ENCODE data around the gene CRADD. TPM values are rescaled to one million over a fixed set of nuclear protein-coding genes. Genes with fewer than 3 reads are reported as not detected.
A peak's percentile ranks its signal among the peaks of the same experiment; 100 is the strongest.
"Not testable (repeated sequence)": the region's sequence is repeated elsewhere in the genome, so short reads cannot be mapped to it uniquely, and the experiment has no call there.

Gene CRADD
- total RNA-seq, 4 donors from 2014 or later, result 51.0 to 86.3 (median 56.6) TPM

DNA sequence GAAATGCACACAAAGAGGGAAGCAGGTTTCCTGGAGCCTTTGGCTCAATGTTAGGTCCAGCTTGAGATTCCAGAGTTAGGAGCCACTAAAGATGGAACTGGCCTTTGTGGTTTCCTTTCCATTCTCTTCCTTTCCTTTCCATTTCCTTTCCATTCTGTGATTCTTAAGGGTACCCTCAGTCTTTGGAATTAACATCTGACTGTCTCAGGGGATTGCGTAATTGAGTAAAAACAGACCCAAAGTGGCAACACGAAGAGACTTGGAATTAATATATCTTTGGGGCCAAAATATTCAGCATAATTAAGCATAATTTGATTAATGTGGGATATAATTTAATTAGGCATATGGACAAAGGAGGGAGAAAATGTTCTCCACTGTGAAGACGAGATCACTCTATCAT lies 205.6 kb downstream of the CRADD start:
- 87 to 91% methylated on average over 3 of the region's 3 CpGs for WGBS, 2 donors
- TF ChIP-seq, protein P1, sequence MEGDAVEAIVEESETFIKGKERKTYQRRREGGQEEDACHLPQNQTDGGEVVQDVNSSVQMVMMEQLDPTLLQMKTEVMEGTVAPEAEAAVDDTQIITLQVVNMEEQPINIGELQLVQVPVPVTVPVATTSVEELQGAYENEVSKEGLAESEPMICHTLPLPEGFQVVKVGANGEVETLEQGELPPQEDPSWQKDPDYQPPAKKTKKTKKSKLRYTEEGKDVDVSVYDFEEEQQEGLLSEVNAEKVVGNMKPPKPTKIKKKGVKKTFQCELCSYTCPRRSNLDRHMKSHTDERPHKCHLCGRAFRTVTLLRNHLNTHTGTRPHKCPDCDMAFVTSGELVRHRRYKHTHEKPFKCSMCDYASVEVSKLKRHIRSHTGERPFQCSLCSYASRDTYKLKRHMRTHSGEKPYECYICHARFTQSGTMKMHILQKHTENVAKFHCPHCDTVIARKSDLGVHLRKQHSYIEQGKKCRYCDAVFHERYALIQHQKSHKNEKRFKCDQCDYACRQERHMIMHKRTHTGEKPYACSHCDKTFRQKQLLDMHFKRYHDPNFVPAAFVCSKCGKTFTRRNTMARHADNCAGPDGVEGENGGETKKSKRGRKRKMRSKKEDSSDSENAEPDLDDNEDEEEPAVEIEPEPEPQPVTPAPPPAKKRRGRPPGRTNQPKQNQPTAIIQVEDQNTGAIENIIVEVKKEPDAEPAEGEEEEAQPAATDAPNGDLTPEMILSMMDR (IDR thresholded peaks at IDR 0.05), result no peak
- TF ChIP-seq POLR2A (IDR thresholded peaks at IDR 0.05), result no peak
- TF ChIP-seq EP300 (IDR thresholded peaks at IDR 0.05), result no peak
- H3K9me3 ChIP-seq, result no peaks in the 10 kb centered on the region
- no peak overlapping the region for H3K27ac ChIP-seq
- H3K36me3 ChIP-seq, result no peaks in the 10 kb centered on the region
- no peaks in the 10 kb centered on the region for H3K27me3 ChIP-seq
- no peak for DNase-seq (ENCODE audit: low spot score in 2 of 2)
- H3K4me1 ChIP-seq, result no peaks in the 10 kb centered on the region
- no peak overlapping the region for H3K4me3 ChIP-seq

DNA sequence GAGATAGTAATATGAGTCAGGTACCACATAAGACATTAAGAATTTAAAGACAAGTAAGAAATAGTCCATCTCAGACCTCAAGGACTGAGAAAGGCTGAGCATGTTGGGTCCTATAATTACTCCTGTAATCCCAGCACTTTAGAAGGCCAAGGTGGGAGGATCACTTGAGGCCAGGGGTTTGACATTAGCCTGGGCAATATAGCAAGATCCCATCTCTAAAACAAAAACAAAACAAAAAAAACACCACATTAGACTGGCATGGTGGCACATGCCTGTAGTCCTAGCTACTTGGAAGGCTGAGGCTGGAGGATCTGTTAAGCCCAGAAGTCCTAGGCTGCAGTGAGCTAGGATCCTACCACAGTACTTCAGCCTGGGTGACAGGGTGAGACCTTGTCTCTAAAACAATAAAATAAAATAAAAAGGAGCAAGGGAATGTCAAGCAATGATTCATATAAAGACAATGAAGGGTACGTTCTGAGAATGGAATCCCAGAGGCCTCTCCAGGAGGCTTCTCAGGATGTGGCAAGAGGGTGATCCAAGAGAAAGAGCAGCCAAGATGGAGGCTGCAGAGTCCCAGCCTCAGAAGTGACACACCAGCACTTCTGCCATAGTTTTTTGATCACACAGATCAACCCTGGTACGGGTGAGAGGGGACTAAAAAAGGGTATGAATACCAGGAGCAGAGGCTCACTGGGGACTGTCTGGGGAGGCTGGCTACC lies 206.4 kb downstream of the CRADD start:
- no peak overlapping the region for H3K27ac ChIP-seq
- WGBS, 2 donors, result 62 to 66% methylated on average over 2 of the region's 2 CpGs
- TF ChIP-seq POLR2A (IDR thresholded peaks at IDR 0.05), result no peak
- no peak for TF ChIP-seq EP300 (IDR thresholded peaks at IDR 0.05)
- TF ChIP-seq, protein P1 (IDR thresholded peaks at IDR 0.05), result no peak
- DNase-seq (ENCODE audit: low spot score in 2 of 2), result peak in 1 of 2 donors; percentile 2
- H3K4me1 ChIP-seq, result no peaks in the 10 kb centered on the region
- no peak overlapping the region for H3K4me3 ChIP-seq
- H3K27me3 ChIP-seq, result no peaks in the 10 kb centered on the region
- no peaks in the 10 kb centered on the region for H3K36me3 ChIP-seq
- no peaks in the 10 kb centered on the region for H3K9me3 ChIP-seq

DNA sequence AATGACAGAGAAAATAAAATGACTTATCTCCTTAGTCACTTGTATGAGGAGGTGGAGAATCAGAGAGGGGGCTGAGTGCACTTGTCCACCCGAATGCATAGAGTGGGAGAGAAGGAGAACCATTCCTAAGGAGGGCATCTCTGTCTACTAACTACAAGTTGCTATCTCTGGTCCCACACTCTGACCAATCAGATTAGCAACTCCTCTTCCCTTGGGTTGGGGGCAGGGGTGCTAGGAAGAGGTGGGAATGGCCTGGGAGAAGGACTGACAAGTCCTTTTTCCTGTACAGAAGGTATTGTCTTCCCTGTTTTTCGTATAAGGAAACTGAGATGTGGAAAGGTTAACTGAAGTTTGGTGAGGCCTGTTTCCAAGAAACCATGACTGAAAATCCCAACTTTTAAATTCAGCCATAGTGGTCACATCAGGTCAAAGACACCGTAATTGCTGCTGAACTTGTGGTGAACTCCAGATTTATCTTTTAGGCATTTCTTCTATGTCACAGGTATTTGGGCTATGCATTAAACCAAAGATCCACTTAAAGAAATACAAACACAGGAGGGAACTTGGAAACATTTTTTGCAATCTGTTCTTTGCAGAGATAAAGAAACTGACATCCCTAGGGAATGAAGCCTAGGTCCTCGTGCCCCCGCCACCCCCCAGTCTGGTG lies 207.8 kb downstream of the CRADD start:
- Histone ChIP-seq H3K27me3 (no peaks in the 10 kb centered on the region), H3K9me3 (no peaks in the 10 kb centered on the region), H3K4me1 (no peaks in the 10 kb centered on the region), H3K4me3 (no peak overlapping the region), H3K36me3 (no peaks in the 10 kb centered on the region), H3K27ac (no peak overlapping the region)
- peak in 1 of 2 donors; percentile 0 for DNase-seq (ENCODE audit: low spot score in 2 of 2)
- whole genome bisulfite sequencing, 2 donors, result 81 to 86% methylated on average over 5 of the region's 5 CpGs
- TF ChIP-seq EP300 (IDR thresholded peaks at IDR 0.05) (no peak), POLR2A (IDR thresholded peaks at IDR 0.05) (no peak)
- TF ChIP-seq, protein P1 (IDR thresholded peaks at IDR 0.05), result no peak

DNA sequence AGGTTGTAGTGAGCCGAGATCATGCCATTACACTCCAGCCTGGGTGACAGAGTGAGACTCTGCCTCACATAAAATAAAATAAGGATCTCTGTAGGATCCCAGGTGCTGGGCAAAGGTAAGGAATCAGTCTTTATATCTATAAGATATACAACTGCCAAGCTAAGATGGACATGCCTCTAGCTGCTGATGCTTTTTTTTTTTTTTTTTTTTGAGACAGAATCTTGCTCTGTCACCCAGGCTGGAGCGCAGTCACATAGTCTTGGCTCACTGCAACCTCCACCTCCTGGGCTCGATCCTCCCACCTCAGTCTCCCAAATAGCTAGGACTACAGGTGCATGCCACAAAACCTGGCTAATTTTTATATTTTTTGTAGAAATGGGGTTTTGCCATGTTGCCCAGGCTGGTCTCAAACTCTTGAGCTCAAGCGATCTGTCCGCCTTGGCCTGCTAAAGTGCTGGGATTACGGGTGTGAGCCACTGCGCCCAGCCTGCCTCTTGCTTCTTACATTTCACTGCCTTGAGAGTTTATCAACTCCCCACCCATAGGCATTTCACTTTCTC lies 208.9 kb downstream of the CRADD start:
- H3K9me3 ChIP-seq, H3K36me3 ChIP-seq, H3K4me1 ChIP-seq, H3K27me3 ChIP-seq, H3K4me3 ChIP-seq: not testable (repeated sequence)
- peak overlapping the region in 1 of 4 donors; percentile 52 for H3K27ac ChIP-seq
- 91 to 94% methylated on average over 7 of the region's 7 CpGs for WGBS, 2 donors
- peak in 1 of 2 donors; percentile 4 for DNase-seq (ENCODE audit: low spot score in 2 of 2)

DNA sequence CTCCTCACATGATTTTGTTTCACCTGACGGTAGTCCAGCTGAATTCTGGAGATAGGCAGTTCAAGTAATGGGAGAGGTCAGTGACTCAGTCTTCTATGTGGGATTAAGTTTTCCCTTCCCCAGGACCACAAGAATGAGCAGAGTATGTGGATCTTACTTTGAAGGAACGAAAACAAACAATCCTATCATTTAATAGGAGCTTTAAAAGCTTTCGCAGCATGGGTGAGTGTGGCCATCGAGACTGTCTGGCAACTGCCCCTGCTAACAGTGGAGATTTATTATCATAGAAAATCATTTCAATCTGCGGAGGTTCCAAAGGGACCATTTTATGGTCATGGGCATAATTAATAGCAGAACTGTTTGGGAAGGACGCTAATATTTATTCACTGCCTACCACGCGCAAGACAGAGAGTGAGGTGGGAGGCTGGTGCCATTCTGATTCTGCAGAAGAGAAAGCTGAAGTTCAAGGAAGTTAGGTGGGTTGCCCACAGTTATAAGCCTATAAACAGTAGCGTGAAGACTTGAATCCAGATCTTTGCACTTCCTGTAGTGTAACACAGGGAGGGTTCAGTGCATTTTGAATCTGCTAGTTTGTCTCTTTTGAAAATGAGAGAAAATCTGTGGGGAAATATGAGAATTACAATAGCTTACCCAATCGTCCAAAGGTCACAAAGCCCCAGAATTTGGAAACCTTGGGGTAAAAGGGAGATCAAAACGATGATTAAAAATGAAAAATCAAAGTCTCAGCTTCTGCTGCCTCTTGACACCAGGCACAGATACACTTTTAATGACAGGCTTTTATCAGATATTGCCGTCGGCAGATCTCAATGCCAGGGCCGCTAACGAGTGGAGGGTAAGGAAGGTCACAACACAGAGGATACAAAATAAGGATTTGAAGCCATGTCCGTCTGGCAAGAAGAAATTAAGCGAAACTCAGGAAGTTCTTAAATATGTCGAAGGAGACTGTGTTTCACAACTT lies 209.6 kb downstream of the CRADD start:
- no peaks in the 10 kb centered on the region for H3K36me3 ChIP-seq
- H3K4me1 ChIP-seq, result peaks cover 0 to under 1% (median 0%) of the 10 kb centered on the region in 4 donors
- no peak overlapping the region for H3K4me3 ChIP-seq
- TF ChIP-seq POLR2A (IDR thresholded peaks at IDR 0.05), result no peak
- TF ChIP-seq, protein P1 (IDR thresholded peaks at IDR 0.05), result no peak
- TF ChIP-seq EP300 (IDR thresholded peaks at IDR 0.05), result peak in 1 of 2 donors; percentile 10
- 76 to 77% methylated on average over 18 of the region's 18 CpGs for WGBS, 2 donors
- peak in 1 of 2 donors; percentile 13 for DNase-seq (ENCODE audit: low spot score in 2 of 2)
- no peaks in the 10 kb centered on the region for H3K9me3 ChIP-seq
- H3K27ac ChIP-seq, result peak overlapping the region in 2 of 4 donors; percentile 15 to 52
- H3K27me3 ChIP-seq, result no peaks in the 10 kb centered on the region
